MCF 10A (cell line): ENCODE measurements around the gene C16orf78. TPM values are rescaled to one million over a fixed set of nuclear protein-coding genes. Genes with fewer than 3 reads are reported as not detected.

Experiments
- BruUV-seq: library from RNA; stranded (reverse); fragments of 400-500 nt; replicated peaks from 2 replicates; lab custom pipeline; 2021; lab: Mats Ljungman, UMichigan
- CTCF ChIA-PET: fragments of 300-600 bp; sonication (Branson Sonifier 250); formaldehyde crosslinking; extraction: SDS; loops from one replicate; lab custom pipeline; 2021; ENCODE audit warnings: antibody characterized with exemption, inconsistent platforms; lab: Yijun Ruan, JAX
- POLR2A ChIA-PET: fragments of 300-600, 350-650 bp; sonication (Branson Sonifier 250); formaldehyde crosslinking; extraction: SDS; loops from one replicate; lab custom pipeline; 2020; ENCODE audit warnings: antibody characterized with exemption, inconsistent platforms; lab: Yijun Ruan, JAX
- DNase-seq: peaks from one replicate; pipeline ENCODE4 v3.0.0-alpha.2; 2018; ENCODE audit not compliant: unreplicated experiment
- H3K27ac Mint-ChIP-seq: one replicate; pipeline ENCODE4 v1.8.0; 2022; ENCODE audit warnings: mild to moderate bottlenecking, low read depth, mixed read lengths; ENCODE audit not compliant: unreplicated experiment
- H3K27me3 Mint-ChIP-seq: one replicate; pipeline ENCODE4 v1.8.0; 2022; ENCODE audit warnings: mixed read lengths; ENCODE audit not compliant: insufficient read depth, unreplicated experiment
- H3K36me3 Mint-ChIP-seq: one replicate; pipeline ENCODE4 v1.8.0; 2022; ENCODE audit warnings: mild to moderate bottlenecking, moderate library complexity, mixed read lengths; ENCODE audit not compliant: insufficient read depth, unreplicated experiment
- H3K4me1 Mint-ChIP-seq: one replicate; pipeline ENCODE4 v1.8.0; 2022; ENCODE audit warnings: mixed read lengths; ENCODE audit not compliant: insufficient read depth, unreplicated experiment
- H3K4me3 Mint-ChIP-seq: one replicate; pipeline ENCODE4 v1.8.0; 2022; ENCODE audit warnings: mild to moderate bottlenecking, moderate library complexity, mixed read lengths; ENCODE audit not compliant: unreplicated experiment
- H3K9me3 Mint-ChIP-seq: one replicate; pipeline ENCODE4 v1.8.0; 2022; ENCODE audit warnings: mixed read lengths; ENCODE audit not compliant: unreplicated experiment
- intact Hi-C: fragments of 100-400 bp; cut with micrococcal nuclease; formaldehyde crosslinking; loops from 2 replicates; pipeline ENCODE4 v1.14.1; 2022
- total RNA-seq: library from RNA; stranded (reverse); gene quantifications from 2 replicates; pipeline ENCODE4 v1.2.3, GENCODE V29; 2022
- TF ChIP-seq, protein P1 (sequence below): fragments of 200-600 bp; IDR thresholded peaks from one replicate; pipeline ENCODE4 v1.8.0; 2022; ENCODE audit warnings: antibody characterized with exemption, mild to moderate bottlenecking; ENCODE audit not compliant: unreplicated experiment

C16orf78 gene
- total RNA-seq, 1 experiment from 2014 or later = not detected

DNA sequence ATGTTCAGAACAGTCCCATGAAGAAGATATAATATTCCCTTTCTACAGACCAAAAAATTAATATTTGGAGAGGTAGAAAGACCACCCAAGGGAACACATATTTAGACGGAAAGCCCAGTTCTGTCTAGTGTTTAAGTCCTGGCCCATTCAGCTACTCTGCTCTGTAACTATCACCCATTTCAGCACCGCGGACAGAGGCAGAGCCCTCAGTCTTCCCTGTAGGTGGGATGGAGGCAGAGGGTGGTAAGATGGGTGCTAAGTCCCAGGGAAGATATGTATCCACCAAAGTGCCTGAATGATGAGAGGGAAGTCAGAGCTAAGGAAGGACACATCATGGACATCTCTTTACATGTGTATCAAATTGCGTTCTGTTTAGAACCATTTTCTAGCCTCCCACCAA, 27.8 kb upstream of the C16orf78 start:
- BruUV-seq = no TSS peak
- Mint-ChIP-seq H3K4me1 (no peaks in the 10 kb centered on the region), H3K4me3 (no peak overlapping the region), H3K27ac (no peak overlapping the region), H3K36me3 (no peaks in the 10 kb centered on the region), H3K9me3 (no peaks in the 10 kb centered on the region), H3K27me3 (peaks cover 35% of the 10 kb centered on the region)
- intact Hi-C loops = no loop called here
- ChIA-PET CTCF (interaction anchor here (0.7 to 1.1 kb wide), 2 partner anchors 14 to 659 kb away, joined by 3 to 9 read pairs; no protein-coding TSS in a partner anchor), POLR2A (no interaction called here)
- DNase-seq = peak; percentile 31
- TF ChIP-seq, protein P1, sequence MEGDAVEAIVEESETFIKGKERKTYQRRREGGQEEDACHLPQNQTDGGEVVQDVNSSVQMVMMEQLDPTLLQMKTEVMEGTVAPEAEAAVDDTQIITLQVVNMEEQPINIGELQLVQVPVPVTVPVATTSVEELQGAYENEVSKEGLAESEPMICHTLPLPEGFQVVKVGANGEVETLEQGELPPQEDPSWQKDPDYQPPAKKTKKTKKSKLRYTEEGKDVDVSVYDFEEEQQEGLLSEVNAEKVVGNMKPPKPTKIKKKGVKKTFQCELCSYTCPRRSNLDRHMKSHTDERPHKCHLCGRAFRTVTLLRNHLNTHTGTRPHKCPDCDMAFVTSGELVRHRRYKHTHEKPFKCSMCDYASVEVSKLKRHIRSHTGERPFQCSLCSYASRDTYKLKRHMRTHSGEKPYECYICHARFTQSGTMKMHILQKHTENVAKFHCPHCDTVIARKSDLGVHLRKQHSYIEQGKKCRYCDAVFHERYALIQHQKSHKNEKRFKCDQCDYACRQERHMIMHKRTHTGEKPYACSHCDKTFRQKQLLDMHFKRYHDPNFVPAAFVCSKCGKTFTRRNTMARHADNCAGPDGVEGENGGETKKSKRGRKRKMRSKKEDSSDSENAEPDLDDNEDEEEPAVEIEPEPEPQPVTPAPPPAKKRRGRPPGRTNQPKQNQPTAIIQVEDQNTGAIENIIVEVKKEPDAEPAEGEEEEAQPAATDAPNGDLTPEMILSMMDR = no peak

DNA sequence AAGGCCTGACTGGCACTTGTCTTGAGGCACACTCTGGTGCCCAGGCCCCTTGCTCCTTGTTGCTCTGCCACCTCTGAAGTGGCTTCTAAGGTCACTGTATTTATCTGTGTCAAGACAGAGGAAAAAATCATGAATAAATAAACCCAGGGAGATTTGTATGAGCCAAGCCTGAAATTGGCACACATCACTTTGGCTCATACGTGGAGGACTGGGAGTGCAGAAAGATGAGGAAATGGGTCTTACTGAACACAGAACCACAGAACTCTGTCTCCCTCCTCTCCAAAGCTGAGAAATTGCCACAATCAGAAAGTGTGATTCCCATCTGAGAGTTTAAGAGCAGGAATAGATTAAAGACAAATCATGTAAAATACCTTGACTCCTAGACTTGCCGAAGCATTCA, 27.1 kb upstream of the C16orf78 start:
- TF ChIP-seq, protein P1 = no peak
- ChIA-PET POLR2A (no interaction called here), CTCF (interaction anchor here (0.8 kb wide), 1 partner anchor 659 kb away, joined by 8 read pairs; no protein-coding TSS in a partner anchor)
- no TSS peak for BruUV-seq
- H3K4me3 Mint-ChIP-seq = no peak overlapping the region
- no peaks in the 10 kb centered on the region for H3K36me3 Mint-ChIP-seq
- H3K27ac Mint-ChIP-seq = no peak overlapping the region
- H3K4me1 Mint-ChIP-seq = no peaks in the 10 kb centered on the region
- H3K9me3 Mint-ChIP-seq = no peaks in the 10 kb centered on the region
- no peak for DNase-seq
- intact Hi-C loops = no loop called here
- peaks cover 32% of the 10 kb centered on the region for H3K27me3 Mint-ChIP-seq

DNA sequence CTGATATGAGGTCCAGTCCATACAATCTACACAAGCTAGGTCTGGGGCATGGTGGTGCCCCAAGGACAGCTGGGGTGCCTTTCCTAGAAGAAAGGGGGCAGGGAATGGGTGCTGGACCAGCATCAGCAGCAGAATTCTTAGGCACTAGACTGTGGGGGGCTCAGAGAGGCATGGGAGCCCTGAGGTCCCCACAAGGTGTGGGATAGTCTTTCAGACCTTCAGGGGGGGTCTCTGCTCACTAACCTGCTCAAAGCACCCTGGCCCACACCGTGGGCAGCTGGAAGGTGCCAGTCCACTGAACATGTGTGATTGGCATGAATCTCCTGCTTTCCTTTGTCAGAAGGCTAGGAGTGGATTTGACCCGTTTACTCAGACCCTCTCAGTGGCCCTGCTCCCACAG, 26.1 kb upstream of the C16orf78 start:
- Mint-ChIP-seq H3K4me1 (no peaks in the 10 kb centered on the region), H3K27ac (no peak overlapping the region), H3K9me3 (no peaks in the 10 kb centered on the region), H3K4me3 (no peak overlapping the region), H3K36me3 (no peaks in the 10 kb centered on the region), H3K27me3 (peaks cover 25% of the 10 kb centered on the region)
- intact Hi-C loops = no loop called here
- POLR2A ChIA-PET = no interaction called here
- CTCF ChIA-PET = interaction anchor here (0.7 to 6.5 kb wide), 6 partner anchors 14 to 663 kb away, joined by 3 to 120 read pairs (median 6); no protein-coding TSS in a partner anchor
- TF ChIP-seq, protein P1 = no peak
- BruUV-seq = no TSS peak
- no peak for DNase-seq

DNA sequence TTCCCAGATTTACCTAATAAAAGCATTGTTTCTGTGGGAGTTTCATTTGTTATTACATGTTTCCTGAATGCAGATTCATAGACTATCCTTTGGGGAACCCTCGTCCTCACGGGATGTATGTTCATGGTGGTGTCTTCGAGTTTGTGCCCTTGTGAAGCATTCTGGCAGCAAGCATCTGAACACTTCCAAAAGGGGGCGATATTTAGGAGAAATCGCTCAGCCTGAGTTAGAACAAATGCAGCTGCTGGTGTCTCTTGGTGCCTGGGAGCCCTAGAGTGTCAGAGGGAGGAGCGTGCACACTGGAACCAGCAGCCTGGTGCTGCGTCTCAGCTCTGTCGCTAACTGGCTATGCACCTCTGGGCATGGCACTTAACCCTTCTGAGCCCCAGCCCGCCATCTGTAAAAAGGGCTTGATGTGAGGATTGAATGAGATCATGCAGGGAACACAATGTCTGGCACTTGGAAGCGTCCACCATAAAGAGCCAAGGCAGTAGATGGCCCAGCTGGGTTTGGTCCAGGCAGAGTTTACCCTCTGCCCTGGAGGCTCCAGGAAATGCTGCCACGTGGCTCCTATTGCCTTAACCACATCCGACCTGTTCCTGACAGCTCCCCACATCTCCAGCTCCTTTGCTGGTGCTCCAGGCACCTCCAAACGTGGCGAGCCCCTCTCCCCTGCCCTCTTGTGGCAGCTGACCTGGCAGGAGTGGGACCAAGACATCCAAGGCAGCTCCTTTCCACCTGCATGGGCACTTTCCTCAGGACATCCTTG, 25.0 kb upstream of the C16orf78 start:
- CTCF ChIA-PET = interaction anchor here (0.6 to 6.5 kb wide), 23 partner anchors 11 to 1321 kb away, joined by 3 to 120 read pairs (median 4); no protein-coding TSS in a partner anchor
- Mint-ChIP-seq H3K4me1 (no peaks in the 10 kb centered on the region), H3K27ac (no peak overlapping the region), H3K36me3 (no peaks in the 10 kb centered on the region), H3K27me3 (peaks cover 32% of the 10 kb centered on the region), H3K4me3 (no peak overlapping the region), H3K9me3 (no peaks in the 10 kb centered on the region)
- DNase-seq = no peak
- TF ChIP-seq, protein P1 = no peak
- intact Hi-C loops = no loop called here
- POLR2A ChIA-PET = no interaction called here
- no TSS peak for BruUV-seq
